ENCODE data around the gene TDRKH. TPM values are rescaled to one million over a fixed set of nuclear protein-coding genes. Genes with fewer than 3 reads are reported as not detected.

The TDRKH gene
- total and polyA plus RNA-seq, 2 of the 13 experiments (the other 11 are each of a cell fraction or from before 2014, with no cell fraction given): 3.9 to 5.4 TPM

- TF ChIP-seq ZIK1 (CRISPR knock-in tag; IDR thresholded peaks at IDR 0.05; ENCODE audit: borderline replicate concordance, low read depth) (peak; percentile 76; the same call in 1 of the 2 replicates), LBX2 (CRISPR knock-in tag; IDR thresholded peaks at IDR 0.05; ENCODE audit: borderline replicate concordance) (peak; percentile 88; the same call in 1 of the 2 replicates), YEATS2 (CRISPR knock-in tag; IDR thresholded peaks at IDR 0.05; ENCODE audit: borderline replicate concordance) (peak; percentile 60), ZFYVE20 (CRISPR knock-in tag; IDR thresholded peaks at IDR 0.05; ENCODE audit: borderline replicate concordance, low read depth) (no peak), HOXA7 (CRISPR knock-in tag; IDR thresholded peaks at IDR 0.05) (peak; percentile 43; the same call in 1 of the 2 replicates), ZMYM2 (CRISPR knock-in tag; IDR thresholded peaks at IDR 0.05) (peak; percentile 74; the same call in 1 of the 2 replicates), ZNF235 (CRISPR knock-in tag; IDR thresholded peaks at IDR 0.05; ENCODE audit: borderline replicate concordance) (no peak), MIER2 (CRISPR knock-in tag; IDR thresholded peaks at IDR 0.05) (0 out of 2 replicates have a peak, but pooled peaks have one; percentile 12), ZSCAN25 (CRISPR knock-in tag; IDR thresholded peaks at IDR 0.05) (peak; percentile 59; the same call in 1 of the 2 replicates), ZKSCAN8 (CRISPR knock-in tag; IDR thresholded peaks at IDR 0.05; ENCODE audit: borderline replicate concordance) (no peak), CREB1 (IDR thresholded peaks at IDR 0.05) (peak; percentile 84), CREB1 (CRISPR knock-in tag; IDR thresholded peaks at IDR 0.05) (peak; percentile 77), RBFOX2 (IDR thresholded peaks at IDR 0.05; ENCODE audit: low read depth, low read length) (peak; percentile 78), HNRNPLL (IDR thresholded peaks at IDR 0.05; ENCODE audit: low read depth, low read length, poor library complexity, severe bottlenecking) (peak; percentile 84), MAFF (IDR thresholded peaks at IDR 0.05; ENCODE audit: low read depth, low read length) (no peak), HNF1A (IDR thresholded peaks at IDR 0.05; ENCODE audit: low read depth) (no peak), HNF1A (CRISPR knock-in tag; IDR thresholded peaks at IDR 0.05; ENCODE audit: borderline replicate concordance) (0 out of 2 replicates have a peak, but pooled peaks have one; percentile 33), ETS1 (CRISPR knock-in tag; IDR thresholded peaks at IDR 0.05) (peak; percentile 67; the same call in 1 of the 2 replicates), POLR2A (IDR thresholded peaks at IDR 0.05; ENCODE audit: insufficient read depth in 1 of 2, low read depth in 2 of 2, low read length in 2 of 2) (peak in 1 of 2 experiments; percentile 78; a peak in 2 of 4 replicates)
Observed at GRCh38 chr1:151790071-151790939, at the start of gene TDRKH (continued).
